Ectodermal cell (in vitro differentiated cells): ENCODE data around the gene TOR2A.

ENCODE experiments used
- H3K27ac ChIP-seq: 2 replicates; pipeline ENCODE4 v1.7.0; 2013; ENCODE audit warnings: mild to moderate bottlenecking, low read depth, low read length; ENCODE audit not compliant: insufficient read depth, poor library complexity, severe bottlenecking
- H3K27me3 ChIP-seq: 2 replicates; pipeline ENCODE4 v1.7.0; 2013; ENCODE audit warnings: mild to moderate bottlenecking, low read length; ENCODE audit not compliant: insufficient read depth, control insufficient read depth, poor library complexity, severe bottlenecking
- H3K36me3 ChIP-seq: one replicate; pipeline ENCODE4 v1.7.0; 2013; ENCODE audit warnings: low read length; ENCODE audit not compliant: control insufficient read depth, insufficient read depth
- H3K4me1 ChIP-seq: one replicate; pipeline ENCODE4 v1.7.0; 2013; ENCODE audit warnings: low read length; ENCODE audit not compliant: control insufficient read depth, insufficient read depth
- H3K4me3 ChIP-seq: 2 replicates; pipeline ENCODE4 v1.7.0; 2013; ENCODE audit warnings: low read depth, low read length, control low read depth; ENCODE audit not compliant: insufficient read depth
- H3K9me3 ChIP-seq: 2 replicates; pipeline ENCODE4 v1.7.0; 2013; ENCODE audit warnings: mild to moderate bottlenecking, low read length, moderate library complexity; ENCODE audit not compliant: control insufficient read depth
- WGBS, 2 experiments: methylation state at CpG; one replicate each; pipeline ENCODE4 v1.1.7; 2013; ENCODE audit warnings: missing lambda C conversion rate in 2 of 2; 5-methylcytosine and 5-hydroxymethylcytosine counted together

The TOR2A gene

DNA sequence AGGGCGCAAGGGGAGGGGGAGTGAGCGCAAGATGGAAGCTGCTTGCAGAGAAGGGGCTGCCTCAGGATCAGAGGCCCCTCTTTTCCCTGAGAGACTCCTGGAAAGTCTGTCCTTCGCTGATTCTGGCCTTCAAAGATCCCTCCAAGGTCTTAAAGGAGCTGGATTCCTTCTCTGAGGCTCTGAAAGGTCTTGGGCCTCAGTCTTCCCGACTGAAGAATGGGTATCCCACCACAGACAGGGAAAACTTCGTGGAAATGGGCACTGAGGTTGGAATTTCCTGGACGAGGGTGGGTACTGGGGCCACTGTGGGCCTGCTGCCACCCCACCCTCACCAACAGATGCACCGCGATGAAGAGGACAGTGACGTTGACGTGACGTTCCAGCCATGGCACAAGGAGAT lies 22.7 kb downstream of the TOR2A start:
- Histone ChIP-seq H3K27me3 (peaks cover 10% of the 10 kb centered on the region), H3K4me1 (peaks cover 10% of the 10 kb centered on the region), H3K27ac (no peak overlapping the region), H3K36me3 (no peaks in the 10 kb centered on the region), H3K9me3 (no peaks in the 10 kb centered on the region), H3K4me3 (no peak overlapping the region)
- 84 to 86% methylated on average over 11 of the region's 11 CpGs for WGBS, 2 experiments

GRCh38 chr9:127711831-127712274 lies 23.2 kb downstream of the TOR2A start:
- Histone ChIP-seq H3K27ac (no peak overlapping the region), H3K27me3 (peaks cover 10% of the 10 kb centered on the region), H3K9me3 (no peaks in the 10 kb centered on the region), H3K4me3 (no peak overlapping the region), H3K4me1 (peaks cover 10% of the 10 kb centered on the region), H3K36me3 (no peaks in the 10 kb centered on the region)
- whole genome bisulfite sequencing, 2 experiments, result 54 to 55% methylated on average over 11 of the region's 11 CpGs

DNA sequence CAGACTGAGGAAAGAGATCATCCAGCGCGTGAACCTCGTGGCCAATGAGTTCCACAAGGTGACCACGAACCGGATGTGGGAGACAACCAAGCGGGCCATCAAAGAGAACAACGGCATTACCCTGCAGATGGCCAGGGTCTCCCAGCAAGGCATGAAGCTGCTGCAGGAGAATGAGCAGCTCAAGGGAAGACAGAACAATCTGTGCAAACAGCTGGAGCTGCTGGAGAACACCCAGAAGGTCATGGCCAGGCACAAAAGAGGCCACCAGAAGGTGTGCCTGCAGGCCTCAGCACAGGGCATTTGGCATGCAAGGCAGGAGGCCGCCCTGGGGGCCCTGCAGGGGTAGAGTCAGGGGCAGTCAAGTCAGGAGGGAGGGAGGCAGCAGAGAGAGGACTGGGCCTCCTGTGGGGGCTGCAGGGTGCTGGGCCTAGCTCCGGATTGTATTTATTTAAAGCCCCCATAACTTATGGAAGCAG lies 23.8 kb downstream of the TOR2A start:
- 86 to 87% methylated on average over 9 of the region's 9 CpGs for WGBS, 2 experiments
- Histone ChIP-seq H3K27me3 (peaks cover 10% of the 10 kb centered on the region), H3K27ac (no peak overlapping the region), H3K36me3 (no peaks in the 10 kb centered on the region), H3K9me3 (no peaks in the 10 kb centered on the region), H3K4me1 (peaks cover 10% of the 10 kb centered on the region), H3K4me3 (no peak overlapping the region)

- peaks cover 10% of the 10 kb centered on the region for H3K27me3 ChIP-seq
- H3K4me1 ChIP-seq, result peaks cover 17% of the 10 kb centered on the region
- no peaks in the 10 kb centered on the region for H3K9me3 ChIP-seq
- no peak overlapping the region for H3K4me3 ChIP-seq
- WGBS, 2 experiments, result 94 to 95% methylated on average over 10 of the region's 10 CpGs
- H3K36me3 ChIP-seq, result no peaks in the 10 kb centered on the region
- H3K27ac ChIP-seq, result no peak overlapping the region
Observed at GRCh38 chr9:127710204-127710783, 24.8 kb downstream of the TOR2A start.

DNA sequence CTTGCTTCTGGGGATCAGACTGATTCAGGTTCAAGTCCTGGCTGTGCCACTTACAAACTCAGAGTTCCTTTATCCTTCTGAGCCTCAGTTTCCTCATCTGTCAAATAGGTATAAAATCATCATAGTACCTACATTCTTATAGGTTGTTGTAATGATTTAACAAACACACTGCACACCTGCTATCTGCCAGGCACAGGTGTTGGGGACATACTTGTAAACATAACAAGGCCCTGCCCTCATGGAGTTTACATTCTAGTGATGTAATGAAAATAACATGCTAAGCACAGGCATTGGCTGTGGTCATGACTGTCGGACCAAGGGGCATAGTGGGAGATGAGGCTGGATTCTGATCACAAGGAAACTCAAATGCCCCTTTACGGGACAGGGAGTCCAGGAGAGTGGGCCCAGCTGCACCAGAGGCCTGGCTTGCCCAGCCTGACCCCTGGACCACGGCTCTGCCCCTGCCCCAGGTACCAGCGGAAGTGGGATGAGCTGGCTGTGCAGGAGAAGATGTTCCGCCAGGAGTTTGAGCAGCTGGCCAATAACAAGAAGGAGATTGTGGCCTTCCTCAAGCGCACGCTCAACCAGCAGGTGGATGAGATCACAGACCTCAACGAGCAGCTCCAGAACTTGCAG lies 26.0 kb downstream of the TOR2A start:
- Histone ChIP-seq H3K4me1 (peaks cover 19% of the 10 kb centered on the region), H3K4me3 (no peak overlapping the region), H3K36me3 (no peaks in the 10 kb centered on the region), H3K27me3 (peaks cover 1% of the 10 kb centered on the region), H3K9me3 (no peaks in the 10 kb centered on the region), H3K27ac (no peak overlapping the region)
- 96% methylated on average over 8 of the region's 8 CpGs for WGBS, 2 experiments

GRCh38 chr9:127707766-127708165 lies 27.3 kb downstream of the TOR2A start:
- Histone ChIP-seq H3K36me3 (no peaks in the 10 kb centered on the region), H3K4me3 (no peak overlapping the region), H3K27ac (no peak overlapping the region), H3K9me3 (no peaks in the 10 kb centered on the region), H3K27me3 (no peaks in the 10 kb centered on the region), H3K4me1 (peaks cover 19% of the 10 kb centered on the region)
- 69 to 71% methylated on average over 5 of the region's 5 CpGs for WGBS, 2 experiments

DNA sequence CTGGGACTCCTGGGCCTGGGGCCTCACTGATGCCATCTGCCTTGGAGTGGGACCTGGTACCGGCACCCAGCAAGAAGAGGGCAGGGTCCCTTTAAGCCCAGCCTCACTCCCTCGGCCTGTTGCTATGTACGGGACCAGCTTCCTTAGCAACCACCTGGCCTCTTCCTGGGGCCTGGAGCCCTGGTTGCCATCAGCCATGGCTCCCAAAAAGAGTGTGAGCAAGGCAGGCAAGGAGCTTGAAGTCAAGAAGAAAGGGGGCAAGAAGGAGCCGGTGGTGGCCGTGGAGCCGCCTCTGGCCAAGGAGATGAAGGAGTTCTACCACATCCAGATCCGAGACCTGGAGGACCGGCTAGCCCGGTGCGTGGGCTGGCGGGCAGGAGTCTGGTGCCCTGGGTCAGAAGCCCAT lies 28.3 kb downstream of the TOR2A start, which contains the start of gene CFAP157:
Gene CFAP157, plus strand, starts transcription at position 153 of the 406 bp plus-strand sequence. Its CDS starts 44 bp downstream, at position 197.
- H3K4me3 ChIP-seq, result no peak within 1 kb of the TSS
- no peak within 1 kb of the TSS for H3K27ac ChIP-seq
- WGBS, 2 experiments, result 80 to 81% methylated on average over 11 of the region's 11 CpGs
- no peaks in the 10 kb centered on the region for H3K36me3 ChIP-seq
- no peaks in the 10 kb centered on the region for H3K27me3 ChIP-seq
- peaks cover 14% of the 10 kb centered on the region for H3K4me1 ChIP-seq
- no peaks in the 10 kb centered on the region for H3K9me3 ChIP-seq

- 83 to 88% methylated on average over 12 of the region's 12 CpGs for WGBS, 2 experiments
- no peaks in the 10 kb centered on the region for H3K27me3 ChIP-seq
- H3K9me3 ChIP-seq, result no peaks in the 10 kb centered on the region
- peaks cover 9% of the 10 kb centered on the region for H3K4me1 ChIP-seq
- no peak overlapping the region for H3K4me3 ChIP-seq
- no peaks in the 10 kb centered on the region for H3K36me3 ChIP-seq
- no peak overlapping the region for H3K27ac ChIP-seq
Observed at GRCh38 chr9:127705577-127706379, 29.3 kb downstream of the TOR2A start.

DNA sequence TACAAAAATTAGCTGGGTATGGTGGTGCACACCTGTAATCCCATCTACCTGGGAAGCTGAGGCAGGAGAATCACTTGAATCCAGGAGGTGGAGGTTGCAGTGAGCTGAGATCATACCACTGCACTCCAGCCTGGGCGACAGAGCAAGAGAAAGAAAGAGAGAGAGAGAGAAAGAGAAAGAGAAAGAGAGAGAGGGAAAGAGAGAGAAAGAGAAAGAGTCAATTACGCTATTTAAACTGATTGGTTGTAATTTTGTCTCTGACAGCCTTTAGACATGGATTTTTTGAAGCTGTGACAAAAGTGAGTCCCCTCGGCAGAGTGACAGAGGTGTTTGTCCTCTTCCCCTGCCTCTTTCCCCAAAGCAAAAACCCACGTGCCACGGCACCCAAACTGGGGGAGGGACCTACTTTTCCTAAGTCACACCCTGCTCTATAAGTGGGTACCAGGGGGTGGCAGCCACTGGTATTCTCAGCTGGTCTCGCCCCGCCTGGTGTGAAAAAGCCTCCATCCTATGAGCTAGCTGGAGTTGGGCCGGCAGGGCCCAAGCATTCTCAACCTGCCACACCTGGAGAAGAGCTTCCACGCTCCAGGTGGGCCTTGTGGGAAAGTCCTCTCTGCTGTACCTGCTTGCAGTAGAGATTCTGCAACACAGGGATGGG lies 31.7 kb downstream of the TOR2A start:
- Histone ChIP-seq H3K27me3 (no peaks in the 10 kb centered on the region), H3K4me3 (no peak overlapping the region), H3K4me1 (peaks cover 9% of the 10 kb centered on the region), H3K36me3 (no peaks in the 10 kb centered on the region), H3K9me3 (no peaks in the 10 kb centered on the region), H3K27ac (no peak overlapping the region)
- WGBS, 2 experiments, result 88 to 90% methylated on average over 9 of the region's 9 CpGs
